ENCODE measurements around the gene ALOX15. TPM values are rescaled to one million over a fixed set of nuclear protein-coding genes. Genes with fewer than 3 reads are reported as not detected.
A peak's percentile ranks its signal among the peaks of the same experiment; 100 is the strongest.
"Not testable (repeated sequence)": the region's sequence is repeated elsewhere in the genome, so short reads cannot be mapped to it uniquely, and the experiment has no call there.

ALOX15 gene
- polyA plus RNA-seq, 1 donor from 2014 or later, result 0.12 TPM

DNA sequence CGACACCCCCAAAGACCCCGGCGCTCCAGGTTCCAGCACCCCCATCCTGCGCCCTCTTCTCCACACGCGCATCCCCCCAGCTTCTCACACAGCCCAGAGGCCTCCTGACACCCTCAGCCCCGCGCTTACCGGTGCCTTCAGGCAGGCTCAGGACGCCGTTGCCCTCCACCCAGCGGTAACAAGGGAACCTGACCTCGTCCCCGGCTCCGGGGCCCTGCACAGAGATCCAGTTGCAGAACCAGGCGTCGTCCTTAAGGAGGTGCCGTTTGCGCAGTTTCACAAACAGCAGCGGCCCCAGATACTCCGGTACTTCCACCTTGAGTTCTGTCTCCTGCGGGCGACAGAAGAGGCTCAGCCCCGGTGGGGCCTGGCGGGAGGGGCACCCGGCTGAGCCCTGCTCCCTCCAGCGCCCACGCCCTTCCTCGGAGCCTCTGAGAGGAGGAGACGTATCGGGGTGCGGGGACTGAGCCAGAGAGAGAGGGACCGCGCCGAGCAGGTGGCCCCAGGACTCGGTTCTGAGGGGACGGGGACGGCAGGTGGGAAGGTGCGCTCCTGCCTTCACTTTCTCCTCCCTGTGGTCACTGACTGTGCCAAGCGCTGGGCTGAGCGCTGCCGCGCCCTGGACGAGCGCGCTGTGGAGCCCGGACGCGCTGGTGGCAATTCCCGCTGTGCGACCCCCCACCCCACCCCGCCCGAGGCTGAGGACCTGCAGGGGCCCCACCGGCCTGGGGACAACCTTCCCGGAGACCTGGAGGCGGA is 2.0 kb downstream of the ALOX15 start:
- H3K79me2 ChIP-seq (replicated peaks; ENCODE audit: insufficient read depth, low read length); H3K9me2 ChIP-seq (ENCODE audit: insufficient read depth, low read length); H3K27ac ChIP-seq (ENCODE audit: low read length); H3K4me2 ChIP-seq (ENCODE audit: low read length); H4K20me1 ChIP-seq (ENCODE audit: insufficient read depth); H3F3A ChIP-seq (ENCODE audit: insufficient read depth, low read length, poor library complexity, severe bottlenecking); H3K9me3 ChIP-seq (ENCODE audit: low read length); H3K36me3 ChIP-seq (ENCODE audit: insufficient read depth, low read length); H2AFZ ChIP-seq (ENCODE audit: low read depth, low read length); H3K9ac ChIP-seq (ENCODE audit: low read length): not testable (repeated sequence)
- peaks cover 54% of the 10 kb centered on the region for H3K27me3 ChIP-seq (ENCODE audit: insufficient read depth, low read depth, low read length)
- TF ChIP-seq RAD21 (conservative IDR thresholded peaks at IDR 0.05), result peak; percentile 12
- TF ChIP-seq, protein P1, sequence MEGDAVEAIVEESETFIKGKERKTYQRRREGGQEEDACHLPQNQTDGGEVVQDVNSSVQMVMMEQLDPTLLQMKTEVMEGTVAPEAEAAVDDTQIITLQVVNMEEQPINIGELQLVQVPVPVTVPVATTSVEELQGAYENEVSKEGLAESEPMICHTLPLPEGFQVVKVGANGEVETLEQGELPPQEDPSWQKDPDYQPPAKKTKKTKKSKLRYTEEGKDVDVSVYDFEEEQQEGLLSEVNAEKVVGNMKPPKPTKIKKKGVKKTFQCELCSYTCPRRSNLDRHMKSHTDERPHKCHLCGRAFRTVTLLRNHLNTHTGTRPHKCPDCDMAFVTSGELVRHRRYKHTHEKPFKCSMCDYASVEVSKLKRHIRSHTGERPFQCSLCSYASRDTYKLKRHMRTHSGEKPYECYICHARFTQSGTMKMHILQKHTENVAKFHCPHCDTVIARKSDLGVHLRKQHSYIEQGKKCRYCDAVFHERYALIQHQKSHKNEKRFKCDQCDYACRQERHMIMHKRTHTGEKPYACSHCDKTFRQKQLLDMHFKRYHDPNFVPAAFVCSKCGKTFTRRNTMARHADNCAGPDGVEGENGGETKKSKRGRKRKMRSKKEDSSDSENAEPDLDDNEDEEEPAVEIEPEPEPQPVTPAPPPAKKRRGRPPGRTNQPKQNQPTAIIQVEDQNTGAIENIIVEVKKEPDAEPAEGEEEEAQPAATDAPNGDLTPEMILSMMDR (IDR thresholded peaks at IDR 0.05; ENCODE audit: poor library complexity, severe bottlenecking), result peak; percentile 46
- H3K4me3 ChIP-seq (ENCODE audit: low read length), result peak overlapping the region; percentile 49

DNA sequence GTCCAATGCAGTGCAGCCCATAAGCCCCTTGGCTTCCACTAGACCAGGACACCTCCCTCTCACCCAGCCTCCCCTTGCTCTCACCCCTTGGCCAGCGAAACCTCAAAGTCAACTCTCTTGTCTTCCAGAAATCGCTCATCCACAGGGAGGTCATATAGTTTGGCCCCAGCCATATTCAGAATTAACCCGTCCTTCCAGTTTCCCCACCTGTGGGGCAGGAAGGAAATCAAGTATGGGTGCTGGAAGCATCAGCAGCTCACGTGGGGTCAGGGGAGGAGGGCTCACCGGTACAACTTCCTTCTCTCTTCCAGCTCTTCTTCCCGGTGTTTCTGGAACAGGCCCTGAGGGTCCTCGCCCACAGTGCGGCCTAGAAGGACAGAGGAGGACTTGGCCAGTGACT is 2.7 kb downstream of the ALOX15 start:
- H3K9me2 ChIP-seq (ENCODE audit: insufficient read depth, low read length); H2AFZ ChIP-seq (ENCODE audit: low read depth, low read length); H3F3A ChIP-seq (ENCODE audit: insufficient read depth, low read length, poor library complexity, severe bottlenecking); H3K9ac ChIP-seq (ENCODE audit: low read length); H3K27ac ChIP-seq (ENCODE audit: low read length); H3K79me2 ChIP-seq (replicated peaks; ENCODE audit: insufficient read depth, low read length); H4K20me1 ChIP-seq (ENCODE audit: insufficient read depth); H3K9me3 ChIP-seq (ENCODE audit: low read length); H3K4me3 ChIP-seq (ENCODE audit: low read length); H3K36me3 ChIP-seq (ENCODE audit: insufficient read depth, low read length); H3K4me2 ChIP-seq (ENCODE audit: low read length): not testable (repeated sequence)
- H3K27me3 ChIP-seq (ENCODE audit: insufficient read depth, low read depth, low read length), result peaks cover 51% of the 10 kb centered on the region

DNA sequence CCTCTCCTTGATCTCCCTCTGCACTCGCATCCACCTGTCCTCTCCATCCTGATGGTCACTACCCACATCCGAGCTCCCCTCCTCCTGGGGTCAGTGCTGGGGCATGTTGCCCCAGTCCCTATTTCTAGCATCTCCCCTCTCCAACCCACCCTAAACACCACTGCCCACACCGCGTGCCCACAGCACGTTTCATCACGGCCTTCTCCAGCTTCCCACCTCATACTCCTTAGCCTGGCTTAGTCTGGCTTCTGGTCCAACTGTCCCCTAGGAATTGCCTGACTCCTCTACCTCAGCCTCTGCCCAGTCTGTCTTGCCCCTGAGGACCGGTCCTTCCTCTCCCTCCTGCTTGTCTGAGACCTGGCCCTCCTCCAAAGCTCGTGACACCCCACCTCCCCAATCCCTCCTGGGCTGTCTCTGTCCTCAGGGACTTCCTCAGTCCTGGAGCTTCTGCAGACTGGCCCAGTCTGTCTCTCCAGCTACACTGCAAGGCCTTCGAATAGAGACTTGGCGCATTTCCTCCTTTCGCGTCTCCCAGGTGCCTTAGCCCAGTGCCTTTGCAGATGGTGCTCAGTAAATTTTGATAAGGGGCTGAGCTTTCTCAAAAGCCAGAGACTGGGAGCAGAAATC is 4.9 kb downstream of the ALOX15 start:
- peaks cover 32% of the 10 kb centered on the region for H3K27me3 ChIP-seq (ENCODE audit: insufficient read depth, low read depth, low read length)
- no peak overlapping the region for H3K27ac ChIP-seq (ENCODE audit: low read length)
- H3K36me3 ChIP-seq (ENCODE audit: insufficient read depth, low read length), result no peaks in the 10 kb centered on the region
- no peaks in the 10 kb centered on the region for H3K79me2 ChIP-seq (replicated peaks; ENCODE audit: insufficient read depth, low read length)
- TF ChIP-seq, protein P2, sequence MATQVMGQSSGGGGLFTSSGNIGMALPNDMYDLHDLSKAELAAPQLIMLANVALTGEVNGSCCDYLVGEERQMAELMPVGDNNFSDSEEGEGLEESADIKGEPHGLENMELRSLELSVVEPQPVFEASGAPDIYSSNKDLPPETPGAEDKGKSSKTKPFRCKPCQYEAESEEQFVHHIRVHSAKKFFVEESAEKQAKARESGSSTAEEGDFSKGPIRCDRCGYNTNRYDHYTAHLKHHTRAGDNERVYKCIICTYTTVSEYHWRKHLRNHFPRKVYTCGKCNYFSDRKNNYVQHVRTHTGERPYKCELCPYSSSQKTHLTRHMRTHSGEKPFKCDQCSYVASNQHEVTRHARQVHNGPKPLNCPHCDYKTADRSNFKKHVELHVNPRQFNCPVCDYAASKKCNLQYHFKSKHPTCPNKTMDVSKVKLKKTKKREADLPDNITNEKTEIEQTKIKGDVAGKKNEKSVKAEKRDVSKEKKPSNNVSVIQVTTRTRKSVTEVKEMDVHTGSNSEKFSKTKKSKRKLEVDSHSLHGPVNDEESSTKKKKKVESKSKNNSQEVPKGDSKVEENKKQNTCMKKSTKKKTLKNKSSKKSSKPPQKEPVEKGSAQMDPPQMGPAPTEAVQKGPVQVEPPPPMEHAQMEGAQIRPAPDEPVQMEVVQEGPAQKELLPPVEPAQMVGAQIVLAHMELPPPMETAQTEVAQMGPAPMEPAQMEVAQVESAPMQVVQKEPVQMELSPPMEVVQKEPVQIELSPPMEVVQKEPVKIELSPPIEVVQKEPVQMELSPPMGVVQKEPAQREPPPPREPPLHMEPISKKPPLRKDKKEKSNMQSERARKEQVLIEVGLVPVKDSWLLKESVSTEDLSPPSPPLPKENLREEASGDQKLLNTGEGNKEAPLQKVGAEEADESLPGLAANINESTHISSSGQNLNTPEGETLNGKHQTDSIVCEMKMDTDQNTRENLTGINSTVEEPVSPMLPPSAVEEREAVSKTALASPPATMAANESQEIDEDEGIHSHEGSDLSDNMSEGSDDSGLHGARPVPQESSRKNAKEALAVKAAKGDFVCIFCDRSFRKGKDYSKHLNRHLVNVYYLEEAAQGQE (IDR thresholded peaks at IDR 0.05; ENCODE audit: borderline replicate concordance), result no peak
- TF ChIP-seq EP300 (conservative IDR thresholded peaks at IDR 0.05; ENCODE audit: poor library complexity, severe bottlenecking) (no peak), POLR2AphosphoS5 (IDR thresholded peaks at IDR 0.05) (no peak)
- TF ChIP-seq, protein P1 (IDR thresholded peaks at IDR 0.05; ENCODE audit: poor library complexity, severe bottlenecking), result no peak
- no peaks in the 10 kb centered on the region for H4K20me1 ChIP-seq (ENCODE audit: insufficient read depth)
- H3K9me2 ChIP-seq (ENCODE audit: insufficient read depth, low read length), result no peaks in the 10 kb centered on the region
- H2AFZ ChIP-seq (ENCODE audit: low read depth, low read length), result no peak overlapping the region
- H3K4me3 ChIP-seq (ENCODE audit: low read length), result no peak overlapping the region
- no peak overlapping the region for H3K4me2 ChIP-seq (ENCODE audit: low read length)
- no peak overlapping the region for H3K9ac ChIP-seq (ENCODE audit: low read length)
- no peaks in the 10 kb centered on the region for H3F3A ChIP-seq (ENCODE audit: insufficient read depth, low read length, poor library complexity, severe bottlenecking)
- no peaks in the 10 kb centered on the region for H3K9me3 ChIP-seq (ENCODE audit: low read length)

Measured in neural cell (in vitro differentiated cells).